ENCODE measurements around the gene C1QL4. TPM values are rescaled to one million over a fixed set of nuclear protein-coding genes. Genes with fewer than 3 reads are reported as not detected.

The C1QL4 gene
- total RNA-seq, 1 experiment from 2014 or later = 0.41 TPM

GRCh38 chr12:49368240-49368600 is 31.2 kb upstream of the C1QL4 start:
- TF ChIP-seq CTCF (conservative IDR thresholded peaks at IDR 0.05; ENCODE audit: low read depth, low read length) (no peak), EZH2 (IDR thresholded peaks at IDR 0.05; ENCODE audit: borderline replicate concordance, low read depth, low read length, poor library complexity, severe bottlenecking) (no peak)
- Histone ChIP-seq H3K36me3 (ENCODE audit: insufficient read depth, low read length, poor library complexity, severe bottlenecking) (peaks cover 5% of the 10 kb centered on the region), H3K4me1 (ENCODE audit: insufficient read depth, low read length, poor library complexity, severe bottlenecking) (peaks cover 20% of the 10 kb centered on the region), H3K4me3 (ENCODE audit: low read depth, low read length, poor library complexity, severe bottlenecking) (peak overlapping the region; percentile 75), H3K27ac (ENCODE audit: low read depth, low read length, poor library complexity, severe bottlenecking) (peak overlapping the region; percentile 97), H3K27me3 (replicated peaks; ENCODE audit: insufficient read depth, low read depth, low read length, poor library complexity) (no peaks in the 10 kb centered on the region), H3K9me3 (ENCODE audit: low read depth, low read length, poor library complexity, severe bottlenecking) (no peaks in the 10 kb centered on the region)
- CTCF ChIA-PET = interaction anchor here (0.5 kb wide), 1 partner anchor 9 kb away, joined by 5 read pairs; no protein-coding TSS in a partner anchor
- POLR2A ChIA-PET (ENCODE audit: low non-redundant PET) = no interaction called here
- TSS peak; percentile 45 for BruUV-seq (replicated peaks)
- intact Hi-C loops (cut with micrococcal nuclease; ENCODE audit: unreplicated experiment) = no loop called here
- DNase-seq (ENCODE audit: low spot score) = no peak

GRCh38 chr12:49367381-49368239 is 30.6 kb upstream of the C1QL4 start, which contains the start of gene SPATS2:
Gene SPATS2, plus strand, starts transcription at chr12:49367462. Its CDS starts 93,551 bp downstream, at chr12:49461013.
- POLR2A ChIA-PET (ENCODE audit: low non-redundant PET) = interaction anchor here (0.6 to 0.7 kb wide), 5 partner anchors 73 to 298 kb away, joined by 3 to 10 read pairs (median 4); partner anchors contain the start of gene RHEBL1
- Histone ChIP-seq H3K4me3 (ENCODE audit: low read depth, low read length, poor library complexity, severe bottlenecking) (peak within 1 kb of the TSS; percentile 75), H3K36me3 (ENCODE audit: insufficient read depth, low read length, poor library complexity, severe bottlenecking) (peaks cover 5% of the 10 kb centered on the region), H3K27me3 (replicated peaks; ENCODE audit: insufficient read depth, low read depth, low read length, poor library complexity) (no peaks in the 10 kb centered on the region), H3K4me1 (ENCODE audit: insufficient read depth, low read length, poor library complexity, severe bottlenecking) (peaks cover 20% of the 10 kb centered on the region), H3K27ac (ENCODE audit: low read depth, low read length, poor library complexity, severe bottlenecking) (peak within 1 kb of the TSS; percentile 97), H3K9me3 (ENCODE audit: low read depth, low read length, poor library complexity, severe bottlenecking) (no peaks in the 10 kb centered on the region)
- CTCF ChIA-PET = interaction anchor here (1.2 to 1.4 kb wide), 4 partner anchors 9 to 213 kb away, joined by 3 to 13 read pairs (median 8); no protein-coding TSS in a partner anchor
- peak; percentile 52 for DNase-seq (ENCODE audit: low spot score)
- no TSS peak for BruUV-seq (replicated peaks)
- TF ChIP-seq EZH2 (IDR thresholded peaks at IDR 0.05; ENCODE audit: borderline replicate concordance, low read depth, low read length, poor library complexity, severe bottlenecking) = no peak
- TF ChIP-seq CTCF (conservative IDR thresholded peaks at IDR 0.05; ENCODE audit: low read depth, low read length) = no peak
- intact Hi-C loops (cut with micrococcal nuclease; ENCODE audit: unreplicated experiment) = no loop called here

- no TSS peak for BruUV-seq (replicated peaks)
- peak overlapping the region; percentile 97 for H3K27ac ChIP-seq (ENCODE audit: low read depth, low read length, poor library complexity, severe bottlenecking)
- ChIA-PET CTCF (interaction anchor here (1.2 to 1.4 kb wide), 4 partner anchors 8 to 213 kb away, joined by 3 to 13 read pairs (median 8); no protein-coding TSS in a partner anchor), POLR2A (ENCODE audit: low non-redundant PET) (interaction anchor here (0.6 to 0.7 kb wide), 8 partner anchors 25 to 541 kb away, joined by 3 to 10 read pairs (median 4); partner anchors contain the start of genes RHEBL1 and TMBIM6)
- peaks cover 5% of the 10 kb centered on the region for H3K36me3 ChIP-seq (ENCODE audit: insufficient read depth, low read length, poor library complexity, severe bottlenecking)
- intact Hi-C loops (cut with micrococcal nuclease; ENCODE audit: unreplicated experiment) = no loop called here
- peak; percentile 97 for DNase-seq (ENCODE audit: low spot score)
- H3K4me3 ChIP-seq (ENCODE audit: low read depth, low read length, poor library complexity, severe bottlenecking) = peak overlapping the region; percentile 75
- H3K27me3 ChIP-seq (replicated peaks; ENCODE audit: insufficient read depth, low read depth, low read length, poor library complexity) = no peaks in the 10 kb centered on the region
- H3K9me3 ChIP-seq (ENCODE audit: low read depth, low read length, poor library complexity, severe bottlenecking) = no peaks in the 10 kb centered on the region
- TF ChIP-seq EZH2 (IDR thresholded peaks at IDR 0.05; ENCODE audit: borderline replicate concordance, low read depth, low read length, poor library complexity, severe bottlenecking) (no peak), CTCF (conservative IDR thresholded peaks at IDR 0.05; ENCODE audit: low read depth, low read length) (peak; percentile 36; the same call in 1 of the 2 replicates)
- H3K4me1 ChIP-seq (ENCODE audit: insufficient read depth, low read length, poor library complexity, severe bottlenecking) = peaks cover 20% of the 10 kb centered on the region
Observed at GRCh38 chr12:49366652-49367380, 29.8 kb upstream of the C1QL4 start.

Data from A673 (cell line).